WTC11 (cell line): ENCODE measurements around the gene MYMX. TPM values are rescaled to one million over a fixed set of nuclear protein-coding genes. Genes with fewer than 3 reads are reported as not detected.

Experiments used
- ELF4 ChIP-seq: sonication (generic); formaldehyde crosslinking; IDR thresholded peaks from 2 replicates; pipeline ENCODE4 v1.8.1; 2022; ENCODE audit warnings: low read depth, mild to moderate bottlenecking, moderate library complexity, missing genetic modification reagents
- ESRRA ChIP-seq: sonication (generic); formaldehyde crosslinking; IDR thresholded peaks from 2 replicates; pipeline ENCODE4 v1.8.1; 2022; ENCODE audit warnings: mild to moderate bottlenecking, missing genetic modification reagents, borderline replicate concordance
- FOXJ3 ChIP-seq: sonication (generic); formaldehyde crosslinking; IDR thresholded peaks from 2 replicates; pipeline ENCODE4 v1.9.0; 2021; ENCODE audit warnings: missing genetic modification reagents, mild to moderate bottlenecking, borderline replicate concordance
- MXD4 ChIP-seq: fragments of 250-450 bp; sonication (Bioruptor Pico); IDR thresholded peaks from 2 replicates; pipeline ENCODE4 v1.8.0; 2021; ENCODE audit warnings: mild to moderate bottlenecking, moderate library complexity, borderline replicate concordance
- NR1H2 ChIP-seq: sonication (generic); formaldehyde crosslinking; IDR thresholded peaks from 2 replicates; pipeline ENCODE4 v1.9.0; 2021; ENCODE audit warnings: mild to moderate bottlenecking, moderate library complexity, missing genetic modification reagents
- NR3C1 ChIP-seq: sonication (generic); formaldehyde crosslinking; conservative IDR thresholded peaks from 2 replicates; pipeline ENCODE4 v1.8.1; 2023; ENCODE audit warnings: low read depth, mild to moderate bottlenecking, missing genetic modification reagents
- PRRX2 ChIP-seq: fragments of 250-450 bp; sonication (Bioruptor Pico); IDR thresholded peaks from 2 replicates; pipeline ENCODE4 v1.8.0; 2021; ENCODE audit warnings: mild to moderate bottlenecking
- ZBTB21 ChIP-seq: sonication (generic); formaldehyde crosslinking; IDR thresholded peaks from 2 replicates; pipeline ENCODE4 v1.8.1; 2023; ENCODE audit warnings: mild to moderate bottlenecking, missing genetic modification reagents, borderline replicate concordance
- ZNF121 ChIP-seq: sonication (generic); formaldehyde crosslinking; IDR thresholded peaks from 2 replicates; pipeline ENCODE4 v1.8.0; 2023; ENCODE audit warnings: missing genetic modification reagents
- ZNF219 ChIP-seq: sonication (generic); formaldehyde crosslinking; IDR thresholded peaks from 2 replicates; pipeline ENCODE4 v1.8.0; 2023; ENCODE audit warnings: missing genetic modification reagents, mild to moderate bottlenecking, borderline replicate concordance
- ZNF263 ChIP-seq: sonication (generic); formaldehyde crosslinking; IDR thresholded peaks from 2 replicates; pipeline ENCODE4 v1.8.1; 2022; ENCODE audit warnings: low read depth, mild to moderate bottlenecking, moderate library complexity, missing genetic modification reagents
- ZNF423 ChIP-seq: fragments of 250-450 bp; sonication (Bioruptor Pico); IDR thresholded peaks from 2 replicates; pipeline ENCODE4 v2.1.2; 2022; ENCODE audit warnings: mild to moderate bottlenecking, moderate library complexity
- total RNA-seq: library from RNA; stranded (reverse); gene quantifications from 3 replicates; pipeline ENCODE4 v1.2.3, GENCODE V29; 2021
- TF ChIP-seq, protein P1 (sequence below): sonication (generic); formaldehyde crosslinking; IDR thresholded peaks from 2 replicates; pipeline ENCODE4 v1.8.1; 2023; ENCODE audit warnings: mild to moderate bottlenecking, missing genetic modification reagents
- TF ChIP-seq, protein P2 (sequence below): sonication (generic); formaldehyde crosslinking; IDR thresholded peaks from 2 replicates; pipeline ENCODE4 v1.8.1; 2023; ENCODE audit warnings: mild to moderate bottlenecking, missing genetic modification reagents, borderline replicate concordance
- TF ChIP-seq, protein P3 (sequence below): sonication (generic); formaldehyde crosslinking; IDR thresholded peaks from 2 replicates; pipeline ENCODE4 v1.8.0; 2022; ENCODE audit warnings: mild to moderate bottlenecking, missing genetic modification reagents
- TF ChIP-seq, protein P4 (sequence below): sonication (generic); formaldehyde crosslinking; IDR thresholded peaks from 2 replicates; pipeline ENCODE4 v1.8.0; 2023; ENCODE audit warnings: missing genetic modification reagents
- TF ChIP-seq, protein P5 (sequence below): sonication (generic); formaldehyde crosslinking; IDR thresholded peaks from 2 replicates; pipeline ENCODE4 v1.8.1; 2023; ENCODE audit warnings: mild to moderate bottlenecking, missing genetic modification reagents
- TF ChIP-seq, protein P6 (sequence below): sonication (generic); formaldehyde crosslinking; IDR thresholded peaks from 2 replicates; pipeline ENCODE4 v1.8.0; 2023; ENCODE audit warnings: mild to moderate bottlenecking, missing genetic modification reagents
- TF ChIP-seq, protein P7 (sequence below): fragments of 250-450 bp; sonication (Bioruptor Pico); IDR thresholded peaks from 2 replicates; pipeline ENCODE4 v1.9.0; 2021; ENCODE audit warnings: mild to moderate bottlenecking
- TF ChIP-seq, protein P8 (sequence below): sonication (generic); formaldehyde crosslinking; IDR thresholded peaks from 2 replicates; pipeline ENCODE4 v1.8.0; 2022; ENCODE audit warnings: mild to moderate bottlenecking, missing genetic modification reagents
- TF ChIP-seq, protein P9 (sequence below): sonication (generic); formaldehyde crosslinking; IDR thresholded peaks from 2 replicates; pipeline ENCODE4 v1.8.1; 2022; ENCODE audit warnings: missing genetic modification reagents, borderline replicate concordance
- TF ChIP-seq, protein P10 (sequence below): sonication (generic); formaldehyde crosslinking; IDR thresholded peaks from 2 replicates; pipeline ENCODE4 v1.8.1; 2022; ENCODE audit warnings: low read depth, mild to moderate bottlenecking, moderate library complexity, missing genetic modification reagents, borderline replicate concordance

MYMX gene
- total RNA-seq, 1 experiment from 2014 or later: 3.9 TPM

DNA sequence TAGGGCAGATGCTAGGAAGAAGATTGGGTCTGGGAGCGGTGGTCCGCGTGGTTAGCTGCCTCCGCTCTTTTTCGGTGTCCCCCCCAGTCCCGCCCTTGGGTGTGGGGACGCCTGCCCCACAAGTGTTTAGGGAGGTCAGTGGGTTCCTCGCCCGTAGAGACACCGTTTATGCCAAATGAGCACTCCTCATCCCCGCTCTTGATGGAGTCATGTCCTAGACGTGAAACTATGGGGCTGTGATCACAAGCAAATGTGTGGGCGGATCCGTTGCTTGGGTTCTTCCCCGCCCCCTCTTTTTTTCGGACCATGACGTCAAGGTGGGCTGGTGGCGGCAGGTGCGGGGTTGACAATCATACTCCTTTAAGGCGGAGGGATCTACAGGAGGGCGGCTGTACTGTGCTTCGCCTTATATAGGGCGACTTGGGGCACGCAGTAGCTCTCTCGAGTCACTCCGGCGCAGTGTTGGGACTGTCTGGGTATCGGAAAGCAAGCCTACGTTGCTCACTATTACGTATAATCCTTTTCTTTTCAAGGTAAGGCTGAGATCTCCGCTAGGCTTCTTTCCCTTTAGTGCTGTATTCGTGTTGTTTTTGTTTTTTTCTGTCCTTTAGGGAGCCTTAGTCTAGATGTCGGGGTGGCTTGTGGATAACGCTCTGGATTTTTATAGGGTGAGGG lies 30.1 kb downstream of the MYMX start, which contains the start of gene HSP90AB1 (continued):
- TF ChIP-seq, protein P1, sequence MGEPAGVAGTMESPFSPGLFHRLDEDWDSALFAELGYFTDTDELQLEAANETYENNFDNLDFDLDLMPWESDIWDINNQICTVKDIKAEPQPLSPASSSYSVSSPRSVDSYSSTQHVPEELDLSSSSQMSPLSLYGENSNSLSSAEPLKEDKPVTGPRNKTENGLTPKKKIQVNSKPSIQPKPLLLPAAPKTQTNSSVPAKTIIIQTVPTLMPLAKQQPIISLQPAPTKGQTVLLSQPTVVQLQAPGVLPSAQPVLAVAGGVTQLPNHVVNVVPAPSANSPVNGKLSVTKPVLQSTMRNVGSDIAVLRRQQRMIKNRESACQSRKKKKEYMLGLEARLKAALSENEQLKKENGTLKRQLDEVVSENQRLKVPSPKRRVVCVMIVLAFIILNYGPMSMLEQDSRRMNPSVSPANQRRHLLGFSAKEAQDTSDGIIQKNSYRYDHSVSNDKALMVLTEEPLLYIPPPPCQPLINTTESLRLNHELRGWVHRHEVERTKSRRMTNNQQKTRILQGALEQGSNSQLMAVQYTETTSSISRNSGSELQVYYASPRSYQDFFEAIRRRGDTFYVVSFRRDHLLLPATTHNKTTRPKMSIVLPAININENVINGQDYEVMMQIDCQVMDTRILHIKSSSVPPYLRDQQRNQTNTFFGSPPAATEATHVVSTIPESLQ (CRISPR knock-in tag): no peak
- TF ChIP-seq ZBTB21 (peak; percentile 34; the same call in 1 of the 2 replicates), PRRX2 (CRISPR knock-in tag) (peak; percentile 57), NR3C1 (no peak), ELF4 (CRISPR knock-in tag) (no peak), ESRRA (CRISPR knock-in tag) (no peak), FOXJ3 (CRISPR knock-in tag) (no peak), ZNF423 (CRISPR knock-in tag) (no peak), ZNF219 (no peak), NR1H2 (CRISPR knock-in tag) (no peak), ZNF121 (no peak), MXD4 (CRISPR knock-in tag) (no peak), ZNF263 (CRISPR knock-in tag) (no peak)
- TF ChIP-seq, protein P2, sequence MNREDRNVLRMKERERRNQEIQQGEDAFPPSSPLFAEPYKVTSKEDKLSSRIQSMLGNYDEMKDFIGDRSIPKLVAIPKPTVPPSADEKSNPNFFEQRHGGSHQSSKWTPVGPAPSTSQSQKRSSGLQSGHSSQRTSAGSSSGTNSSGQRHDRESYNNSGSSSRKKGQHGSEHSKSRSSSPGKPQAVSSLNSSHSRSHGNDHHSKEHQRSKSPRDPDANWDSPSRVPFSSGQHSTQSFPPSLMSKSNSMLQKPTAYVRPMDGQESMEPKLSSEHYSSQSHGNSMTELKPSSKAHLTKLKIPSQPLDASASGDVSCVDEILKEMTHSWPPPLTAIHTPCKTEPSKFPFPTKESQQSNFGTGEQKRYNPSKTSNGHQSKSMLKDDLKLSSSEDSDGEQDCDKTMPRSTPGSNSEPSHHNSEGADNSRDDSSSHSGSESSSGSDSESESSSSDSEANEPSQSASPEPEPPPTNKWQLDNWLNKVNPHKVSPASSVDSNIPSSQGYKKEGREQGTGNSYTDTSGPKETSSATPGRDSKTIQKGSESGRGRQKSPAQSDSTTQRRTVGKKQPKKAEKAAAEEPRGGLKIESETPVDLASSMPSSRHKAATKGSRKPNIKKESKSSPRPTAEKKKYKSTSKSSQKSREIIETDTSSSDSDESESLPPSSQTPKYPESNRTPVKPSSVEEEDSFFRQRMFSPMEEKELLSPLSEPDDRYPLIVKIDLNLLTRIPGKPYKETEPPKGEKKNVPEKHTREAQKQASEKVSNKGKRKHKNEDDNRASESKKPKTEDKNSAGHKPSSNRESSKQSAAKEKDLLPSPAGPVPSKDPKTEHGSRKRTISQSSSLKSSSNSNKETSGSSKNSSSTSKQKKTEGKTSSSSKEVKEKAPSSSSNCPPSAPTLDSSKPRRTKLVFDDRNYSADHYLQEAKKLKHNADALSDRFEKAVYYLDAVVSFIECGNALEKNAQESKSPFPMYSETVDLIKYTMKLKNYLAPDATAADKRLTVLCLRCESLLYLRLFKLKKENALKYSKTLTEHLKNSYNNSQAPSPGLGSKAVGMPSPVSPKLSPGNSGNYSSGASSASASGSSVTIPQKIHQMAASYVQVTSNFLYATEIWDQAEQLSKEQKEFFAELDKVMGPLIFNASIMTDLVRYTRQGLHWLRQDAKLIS (CRISPR knock-in tag): no peak
- TF ChIP-seq, protein P3, sequence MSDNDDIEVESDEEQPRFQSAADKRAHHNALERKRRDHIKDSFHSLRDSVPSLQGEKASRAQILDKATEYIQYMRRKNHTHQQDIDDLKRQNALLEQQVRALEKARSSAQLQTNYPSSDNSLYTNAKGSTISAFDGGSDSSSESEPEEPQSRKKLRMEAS: peak; percentile 50; the same call in 1 of the 2 replicates
- TF ChIP-seq, protein P4, sequence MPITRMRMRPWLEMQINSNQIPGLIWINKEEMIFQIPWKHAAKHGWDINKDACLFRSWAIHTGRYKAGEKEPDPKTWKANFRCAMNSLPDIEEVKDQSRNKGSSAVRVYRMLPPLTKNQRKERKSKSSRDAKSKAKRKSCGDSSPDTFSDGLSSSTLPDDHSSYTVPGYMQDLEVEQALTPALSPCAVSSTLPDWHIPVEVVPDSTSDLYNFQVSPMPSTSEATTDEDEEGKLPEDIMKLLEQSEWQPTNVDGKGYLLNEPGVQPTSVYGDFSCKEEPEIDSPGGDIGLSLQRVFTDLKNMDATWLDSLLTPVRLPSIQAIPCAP (CRISPR knock-in tag): no peak
- TF ChIP-seq, protein P5, sequence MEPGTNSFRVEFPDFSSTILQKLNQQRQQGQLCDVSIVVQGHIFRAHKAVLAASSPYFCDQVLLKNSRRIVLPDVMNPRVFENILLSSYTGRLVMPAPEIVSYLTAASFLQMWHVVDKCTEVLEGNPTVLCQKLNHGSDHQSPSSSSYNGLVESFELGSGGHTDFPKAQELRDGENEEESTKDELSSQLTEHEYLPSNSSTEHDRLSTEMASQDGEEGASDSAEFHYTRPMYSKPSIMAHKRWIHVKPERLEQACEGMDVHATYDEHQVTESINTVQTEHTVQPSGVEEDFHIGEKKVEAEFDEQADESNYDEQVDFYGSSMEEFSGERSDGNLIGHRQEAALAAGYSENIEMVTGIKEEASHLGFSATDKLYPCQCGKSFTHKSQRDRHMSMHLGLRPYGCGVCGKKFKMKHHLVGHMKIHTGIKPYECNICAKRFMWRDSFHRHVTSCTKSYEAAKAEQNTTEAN (CRISPR knock-in tag): 0 out of 2 replicates have a peak, but pooled peaks have one; percentile 64
- TF ChIP-seq, protein P6, sequence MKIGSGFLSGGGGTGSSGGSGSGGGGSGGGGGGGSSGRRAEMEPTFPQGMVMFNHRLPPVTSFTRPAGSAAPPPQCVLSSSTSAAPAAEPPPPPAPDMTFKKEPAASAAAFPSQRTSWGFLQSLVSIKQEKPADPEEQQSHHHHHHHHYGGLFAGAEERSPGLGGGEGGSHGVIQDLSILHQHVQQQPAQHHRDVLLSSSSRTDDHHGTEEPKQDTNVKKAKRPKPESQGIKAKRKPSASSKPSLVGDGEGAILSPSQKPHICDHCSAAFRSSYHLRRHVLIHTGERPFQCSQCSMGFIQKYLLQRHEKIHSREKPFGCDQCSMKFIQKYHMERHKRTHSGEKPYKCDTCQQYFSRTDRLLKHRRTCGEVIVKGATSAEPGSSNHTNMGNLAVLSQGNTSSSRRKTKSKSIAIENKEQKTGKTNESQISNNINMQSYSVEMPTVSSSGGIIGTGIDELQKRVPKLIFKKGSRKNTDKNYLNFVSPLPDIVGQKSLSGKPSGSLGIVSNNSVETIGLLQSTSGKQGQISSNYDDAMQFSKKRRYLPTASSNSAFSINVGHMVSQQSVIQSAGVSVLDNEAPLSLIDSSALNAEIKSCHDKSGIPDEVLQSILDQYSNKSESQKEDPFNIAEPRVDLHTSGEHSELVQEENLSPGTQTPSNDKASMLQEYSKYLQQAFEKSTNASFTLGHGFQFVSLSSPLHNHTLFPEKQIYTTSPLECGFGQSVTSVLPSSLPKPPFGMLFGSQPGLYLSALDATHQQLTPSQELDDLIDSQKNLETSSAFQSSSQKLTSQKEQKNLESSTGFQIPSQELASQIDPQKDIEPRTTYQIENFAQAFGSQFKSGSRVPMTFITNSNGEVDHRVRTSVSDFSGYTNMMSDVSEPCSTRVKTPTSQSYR (CRISPR knock-in tag): no peak
- TF ChIP-seq, protein P7, sequence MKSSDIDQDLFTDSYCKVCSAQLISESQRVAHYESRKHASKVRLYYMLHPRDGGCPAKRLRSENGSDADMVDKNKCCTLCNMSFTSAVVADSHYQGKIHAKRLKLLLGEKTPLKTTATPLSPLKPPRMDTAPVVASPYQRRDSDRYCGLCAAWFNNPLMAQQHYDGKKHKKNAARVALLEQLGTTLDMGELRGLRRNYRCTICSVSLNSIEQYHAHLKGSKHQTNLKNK (CRISPR knock-in tag): no peak; the same call in 1 of the 2 replicates
- TF ChIP-seq, protein P8, sequence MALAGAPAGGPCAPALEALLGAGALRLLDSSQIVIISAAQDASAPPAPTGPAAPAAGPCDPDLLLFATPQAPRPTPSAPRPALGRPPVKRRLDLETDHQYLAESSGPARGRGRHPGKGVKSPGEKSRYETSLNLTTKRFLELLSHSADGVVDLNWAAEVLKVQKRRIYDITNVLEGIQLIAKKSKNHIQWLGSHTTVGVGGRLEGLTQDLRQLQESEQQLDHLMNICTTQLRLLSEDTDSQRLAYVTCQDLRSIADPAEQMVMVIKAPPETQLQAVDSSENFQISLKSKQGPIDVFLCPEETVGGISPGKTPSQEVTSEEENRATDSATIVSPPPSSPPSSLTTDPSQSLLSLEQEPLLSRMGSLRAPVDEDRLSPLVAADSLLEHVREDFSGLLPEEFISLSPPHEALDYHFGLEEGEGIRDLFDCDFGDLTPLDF (CRISPR knock-in tag): no peak
- TF ChIP-seq, protein P9, sequence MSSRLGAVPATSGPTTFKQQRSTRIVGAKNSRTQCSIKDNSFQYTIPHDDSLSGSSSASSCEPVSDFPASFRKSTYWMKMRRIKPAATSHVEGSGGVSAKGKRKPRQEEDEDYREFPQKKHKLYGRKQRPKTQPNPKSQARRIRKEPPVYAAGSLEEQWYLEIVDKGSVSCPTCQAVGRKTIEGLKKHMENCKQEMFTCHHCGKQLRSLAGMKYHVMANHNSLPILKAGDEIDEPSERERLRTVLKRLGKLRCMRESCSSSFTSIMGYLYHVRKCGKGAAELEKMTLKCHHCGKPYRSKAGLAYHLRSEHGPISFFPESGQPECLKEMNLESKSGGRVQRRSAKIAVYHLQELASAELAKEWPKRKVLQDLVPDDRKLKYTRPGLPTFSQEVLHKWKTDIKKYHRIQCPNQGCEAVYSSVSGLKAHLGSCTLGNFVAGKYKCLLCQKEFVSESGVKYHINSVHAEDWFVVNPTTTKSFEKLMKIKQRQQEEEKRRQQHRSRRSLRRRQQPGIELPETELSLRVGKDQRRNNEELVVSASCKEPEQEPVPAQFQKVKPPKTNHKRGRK (CRISPR knock-in tag): no peak
- TF ChIP-seq, protein P10, sequence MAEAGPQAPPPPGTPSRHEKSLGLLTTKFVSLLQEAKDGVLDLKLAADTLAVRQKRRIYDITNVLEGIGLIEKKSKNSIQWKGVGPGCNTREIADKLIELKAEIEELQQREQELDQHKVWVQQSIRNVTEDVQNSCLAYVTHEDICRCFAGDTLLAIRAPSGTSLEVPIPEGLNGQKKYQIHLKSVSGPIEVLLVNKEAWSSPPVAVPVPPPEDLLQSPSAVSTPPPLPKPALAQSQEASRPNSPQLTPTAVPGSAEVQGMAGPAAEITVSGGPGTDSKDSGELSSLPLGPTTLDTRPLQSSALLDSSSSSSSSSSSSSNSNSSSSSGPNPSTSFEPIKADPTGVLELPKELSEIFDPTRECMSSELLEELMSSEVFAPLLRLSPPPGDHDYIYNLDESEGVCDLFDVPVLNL: no peak
